A204.1 (cell line): ENCODE results near the gene OGFR.

ENCODE experiments used
- FAIRE-seq: peaks from 2 replicates; lab custom pipeline; 2012; peaks lifted over from hg19 to GRCh38; lab: Jason Lieb, UNC

Gene OGFR

GRCh38 chr20:62861726-62862336, 57.2 kb downstream of the OGFR start, which contains the start of gene TCFL5:
Gene TCFL5 (minus strand): TSS chr20:62861822. CDS start chr20:62861670, 152 bp downstream.
- FAIRE-seq = no peak
